Ovary (tissue), 3 donors: ENCODE measurements around the gene LAG3.

Source experiments
- POLR2A ChIP-seq: fragments of 450-650 bp; IDR thresholded peaks from one replicate; pipeline ENCODE4 v1.6.1; 2017; ENCODE audit warnings: antibody characterized with exemption, mild to moderate bottlenecking, moderate library complexity
- TF ChIP-seq, protein P1 (sequence below), 3 donors: fragments of 450-650 bp in 2 of 3; fragments of 200-600 bp in 1 of 3; IDR thresholded peaks; one replicate each; pipeline versions ENCODE4 v1.5.1 to v1.8.0; 2016 to 2022; ENCODE audit warnings: antibody characterized with exemption in 3 of 3, mild to moderate bottlenecking in 1 of 3
- donor health status: DM: no; HTN: no; CAD: no.

DNA sequence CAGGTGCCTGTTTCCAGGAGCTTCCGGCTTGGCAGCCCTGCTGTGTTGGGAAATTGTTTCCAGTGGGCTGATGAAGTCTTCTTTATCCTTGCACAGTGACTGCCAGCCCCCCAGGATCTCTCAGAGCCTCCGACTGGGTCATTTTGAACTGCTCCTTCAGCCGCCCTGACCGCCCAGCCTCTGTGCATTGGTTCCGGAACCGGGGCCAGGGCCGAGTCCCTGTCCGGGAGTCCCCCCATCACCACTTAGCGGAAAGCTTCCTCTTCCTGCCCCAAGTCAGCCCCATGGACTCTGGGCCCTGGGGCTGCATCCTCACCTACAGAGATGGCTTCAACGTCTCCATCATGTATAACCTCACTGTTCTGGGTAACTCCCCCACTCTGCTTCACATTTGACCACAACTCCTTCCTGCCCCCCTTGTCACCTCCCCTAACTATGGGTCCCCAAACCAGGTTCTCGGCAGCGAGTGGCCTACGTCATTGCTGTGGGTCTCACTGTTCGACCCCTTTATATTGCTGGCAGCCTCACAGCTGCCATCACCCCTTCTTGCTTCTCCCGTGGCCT is 2.3 kb downstream of the LAG3 start:
- no peak for TF ChIP-seq POLR2A
- TF ChIP-seq, protein P1, sequence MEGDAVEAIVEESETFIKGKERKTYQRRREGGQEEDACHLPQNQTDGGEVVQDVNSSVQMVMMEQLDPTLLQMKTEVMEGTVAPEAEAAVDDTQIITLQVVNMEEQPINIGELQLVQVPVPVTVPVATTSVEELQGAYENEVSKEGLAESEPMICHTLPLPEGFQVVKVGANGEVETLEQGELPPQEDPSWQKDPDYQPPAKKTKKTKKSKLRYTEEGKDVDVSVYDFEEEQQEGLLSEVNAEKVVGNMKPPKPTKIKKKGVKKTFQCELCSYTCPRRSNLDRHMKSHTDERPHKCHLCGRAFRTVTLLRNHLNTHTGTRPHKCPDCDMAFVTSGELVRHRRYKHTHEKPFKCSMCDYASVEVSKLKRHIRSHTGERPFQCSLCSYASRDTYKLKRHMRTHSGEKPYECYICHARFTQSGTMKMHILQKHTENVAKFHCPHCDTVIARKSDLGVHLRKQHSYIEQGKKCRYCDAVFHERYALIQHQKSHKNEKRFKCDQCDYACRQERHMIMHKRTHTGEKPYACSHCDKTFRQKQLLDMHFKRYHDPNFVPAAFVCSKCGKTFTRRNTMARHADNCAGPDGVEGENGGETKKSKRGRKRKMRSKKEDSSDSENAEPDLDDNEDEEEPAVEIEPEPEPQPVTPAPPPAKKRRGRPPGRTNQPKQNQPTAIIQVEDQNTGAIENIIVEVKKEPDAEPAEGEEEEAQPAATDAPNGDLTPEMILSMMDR (IDR thresholded peaks at IDR 0.05) = no peak
